Psoas muscle (tissue), 8 donors: ENCODE measurements around the gene RTKN. TPM values are rescaled to one million over a fixed set of nuclear protein-coding genes. Genes with fewer than 3 reads are reported as not detected.
"Not testable (repeated sequence)": the region's sequence is repeated elsewhere in the genome, so short reads cannot be mapped to it uniquely, and the experiment has no call there.

Experiments used
- ATAC-seq, 4 donors: fragments of 200-7000 bp; cut with Tn5 transposase; one replicate each; pipeline ENCODE4 v1.9.1; 2020; ENCODE audit warnings: moderate library complexity in 3 of 4, mild to moderate bottlenecking in 2 of 4
- DNase-seq, 2 donors: peaks; one replicate each; pipeline ENCODE4 v3.0.0-alpha.2; 2020
- H3K27ac ChIP-seq: fragments of 200-600 bp; one replicate; pipeline ENCODE4 v1.8.0; 2022
- H3K27me3 ChIP-seq, 3 donors: fragments of 200-600 bp in 1 of 3; one replicate each; pipeline versions ENCODE4 v1.6.1 to v1.8.0; 2013 to 2022; ENCODE audit warnings: low read length in 2 of 3, mild to moderate bottlenecking in 2 of 3, moderate library complexity in 1 of 3; ENCODE audit not compliant: insufficient read depth in 3 of 3
- H3K36me3 ChIP-seq, 2 donors: fragments of 200-600 bp in 1 of 2; one replicate each; pipeline versions ENCODE4 v1.6.1 to v1.8.0; 2013 to 2022; ENCODE audit warnings: low read depth in 1 of 2, mild to moderate bottlenecking in 1 of 2, moderate library complexity in 1 of 2; ENCODE audit not compliant: insufficient read depth in 1 of 2
- H3K4me1 ChIP-seq: fragments of 200-600 bp; one replicate; pipeline ENCODE4 v1.8.0; 2022
- H3K4me3 ChIP-seq: fragments of 200-600 bp; one replicate; pipeline ENCODE4 v1.8.0; 2022; ENCODE audit warnings: mild to moderate bottlenecking
- H3K9me3 ChIP-seq: fragments of 200-600 bp; one replicate; pipeline ENCODE4 v1.8.0; 2022
- WGBS, 3 donors: extraction: QIAGEN DNeasy Blood & Tissue Kit; methylation state at CpG; one replicate each; pipeline versions ENCODE4 v1.1.6 to v1.1.7; 2013; 5-methylcytosine and 5-hydroxymethylcytosine counted together
- intact Hi-C, 2 donors: fragments of 100-400 bp; cut with DNase I; formaldehyde crosslinking; loops; one replicate each; pipeline versions ENCODE4 v1.11.0 to v1.14.2; 2022
- polyA plus RNA-seq, 3 donors: library from polyadenylated mRNA; stranded (reverse); fragments of 200-250 nt; gene quantifications; one replicate each; pipeline ENCODE4 v1.2.3, GENCODE V29; 2013
- total RNA-seq, 4 donors: library from RNA; stranded (reverse); fragmentation: NEBNext Ultra II Directional in 2 of 4; extraction: Animal tissue kit (Norgen Biotek cat#: 25700) in 2 of 4; gene quantifications; one replicate each; pipeline versions ENCODE4 v1.2.1 to v1.2.4, GENCODE V29; 2021 to 2023
- TF ChIP-seq, protein P1 (sequence below): fragments of 200-600 bp; IDR thresholded peaks from one replicate; pipeline ENCODE4 v1.8.0; 2022; ENCODE audit warnings: antibody characterized with exemption
- donor health status: healthy with polysubstance abuse.
- donor health status: DM: no; HTN: no; CAD: no; lungs with moderate emphysema.
- donor health status: Bipolar disorder and iron deficiency.
- donor health status: healthy.
- donor health status: DM: yes; HTN: yes; CAD: no.
- donor health status: DM: no; HTN: no; CAD: no.
- donor health status: DM: no; HTN: no; CAD: no.
- donor health status: DM: yes; HTN: yes; CAD: no.

Gene RTKN
- total and polyA plus RNA-seq, 7 donors: 3.1 to 18.8 (median 7.8) TPM

DNA sequence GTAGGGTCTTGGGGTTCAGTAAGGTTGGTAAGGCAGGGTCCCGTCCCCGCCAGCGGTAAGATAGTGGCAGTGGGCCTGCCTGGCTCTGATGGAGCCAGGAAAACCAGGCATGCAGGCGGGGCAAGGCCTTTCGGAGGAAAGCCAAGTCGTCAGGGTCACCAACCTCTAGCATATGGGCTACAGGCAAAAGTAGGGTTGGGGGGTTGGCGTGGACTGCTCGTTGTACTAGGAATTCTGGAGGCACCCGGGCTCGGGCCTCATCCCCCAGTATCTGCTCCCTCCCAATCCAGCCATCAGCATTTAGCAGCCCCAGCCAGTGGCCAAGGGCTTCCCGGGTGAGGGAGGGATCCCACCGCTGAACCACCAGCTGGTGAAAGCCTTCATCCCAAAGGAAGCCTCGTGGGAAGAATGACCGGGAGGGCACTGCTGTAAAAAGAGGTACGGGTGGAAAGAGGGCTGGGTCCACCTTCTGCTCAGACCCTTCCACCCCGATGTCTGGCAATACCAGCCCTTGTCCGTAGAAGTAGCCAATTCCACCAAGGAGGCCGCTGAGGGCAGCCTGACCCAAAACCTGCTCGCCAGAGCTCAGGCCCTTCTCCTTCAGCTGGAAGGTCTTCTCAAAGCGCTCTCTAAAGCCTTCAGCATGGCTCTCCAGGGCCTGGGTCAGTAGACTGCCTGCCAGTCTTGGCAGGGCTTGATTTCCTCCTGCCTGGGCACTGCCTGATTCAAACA, 20.5 kb upstream of the RTKN start:
- Histone ChIP-seq H3K4me1 (peaks cover 23% of the 10 kb centered on the region), H3K36me3 (peaks cover 3 to 26% of the 10 kb centered on the region in 2 donors), H3K9me3 (no peaks in the 10 kb centered on the region), H3K27me3 (no peaks in the 10 kb centered on the region), H3K4me3 (no peak overlapping the region), H3K27ac (no peak overlapping the region)
- ATAC-seq (no peak), DNase-seq (no peak)
- TF ChIP-seq, protein P1, sequence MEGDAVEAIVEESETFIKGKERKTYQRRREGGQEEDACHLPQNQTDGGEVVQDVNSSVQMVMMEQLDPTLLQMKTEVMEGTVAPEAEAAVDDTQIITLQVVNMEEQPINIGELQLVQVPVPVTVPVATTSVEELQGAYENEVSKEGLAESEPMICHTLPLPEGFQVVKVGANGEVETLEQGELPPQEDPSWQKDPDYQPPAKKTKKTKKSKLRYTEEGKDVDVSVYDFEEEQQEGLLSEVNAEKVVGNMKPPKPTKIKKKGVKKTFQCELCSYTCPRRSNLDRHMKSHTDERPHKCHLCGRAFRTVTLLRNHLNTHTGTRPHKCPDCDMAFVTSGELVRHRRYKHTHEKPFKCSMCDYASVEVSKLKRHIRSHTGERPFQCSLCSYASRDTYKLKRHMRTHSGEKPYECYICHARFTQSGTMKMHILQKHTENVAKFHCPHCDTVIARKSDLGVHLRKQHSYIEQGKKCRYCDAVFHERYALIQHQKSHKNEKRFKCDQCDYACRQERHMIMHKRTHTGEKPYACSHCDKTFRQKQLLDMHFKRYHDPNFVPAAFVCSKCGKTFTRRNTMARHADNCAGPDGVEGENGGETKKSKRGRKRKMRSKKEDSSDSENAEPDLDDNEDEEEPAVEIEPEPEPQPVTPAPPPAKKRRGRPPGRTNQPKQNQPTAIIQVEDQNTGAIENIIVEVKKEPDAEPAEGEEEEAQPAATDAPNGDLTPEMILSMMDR: no peak
- 79 to 85% (median 81%) methylated on average over 20 of the region's 20 CpGs for WGBS, 3 donors
- intact Hi-C loops: loop anchor here in 1 of 2 donors (10.0 kb wide), 1 partner anchor 727 kb away; the partner anchor contains the start of gene TPRKB

DNA sequence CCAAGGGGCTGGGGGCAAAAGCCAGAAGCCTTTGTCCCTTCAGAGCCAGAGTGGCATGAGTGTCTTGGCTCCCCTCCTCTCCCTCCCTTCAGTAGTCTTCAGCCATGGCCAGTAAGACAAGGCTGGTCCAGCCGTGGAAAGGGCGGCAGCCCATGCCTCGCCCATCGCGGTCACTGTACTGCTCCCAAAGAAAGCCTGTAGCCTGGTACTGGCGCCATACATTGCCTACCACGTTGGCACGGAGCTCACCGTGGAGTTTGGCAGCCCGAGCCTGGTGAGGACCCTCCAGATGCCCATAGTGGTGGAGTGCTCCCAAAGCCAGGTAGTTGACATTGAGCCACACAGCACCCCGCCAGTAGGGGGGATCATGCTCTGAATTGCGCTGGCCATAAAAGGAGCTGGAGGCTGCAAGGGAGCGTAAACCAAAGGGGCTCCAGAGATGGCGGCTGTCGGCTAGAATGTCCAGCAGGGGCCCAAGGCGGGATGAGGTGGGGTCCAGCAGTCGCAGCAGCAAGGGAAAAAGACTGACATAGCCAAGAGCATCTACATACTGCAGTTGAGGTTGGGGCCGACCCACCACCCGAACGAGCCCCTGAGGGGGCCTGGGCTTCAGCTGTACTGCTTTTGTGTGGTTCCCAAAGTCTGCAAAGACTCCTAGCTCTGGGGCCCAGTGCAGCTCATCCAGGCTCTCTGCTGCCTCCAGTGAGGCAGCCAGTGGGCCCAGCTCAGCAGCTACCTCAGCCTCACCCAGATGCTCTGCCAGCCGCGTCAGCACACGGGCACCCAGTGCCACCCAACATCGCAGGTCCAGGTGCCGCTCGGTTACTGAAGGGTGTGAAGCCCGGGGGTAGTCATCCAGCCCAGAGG, 19.7 kb upstream of the RTKN start:
- H3K27me3 ChIP-seq: no peaks in the 10 kb centered on the region
- DNase-seq (no peak), ATAC-seq (no peak)
- no peak overlapping the region for H3K27ac ChIP-seq
- 81 to 87% (median 85%) methylated on average over 27 of the region's 27 CpGs for WGBS, 3 donors
- peaks cover 31% of the 10 kb centered on the region for H3K4me1 ChIP-seq
- TF ChIP-seq, protein P1: no peak
- H3K9me3 ChIP-seq: no peaks in the 10 kb centered on the region
- peaks cover 3 to 32% of the 10 kb centered on the region in 2 donors for H3K36me3 ChIP-seq
- H3K4me3 ChIP-seq: no peak overlapping the region
- intact Hi-C loops: loop anchor here in 1 of 2 donors (10.0 kb wide), 1 partner anchor 727 kb away; the partner anchor contains the start of gene TPRKB

DNA sequence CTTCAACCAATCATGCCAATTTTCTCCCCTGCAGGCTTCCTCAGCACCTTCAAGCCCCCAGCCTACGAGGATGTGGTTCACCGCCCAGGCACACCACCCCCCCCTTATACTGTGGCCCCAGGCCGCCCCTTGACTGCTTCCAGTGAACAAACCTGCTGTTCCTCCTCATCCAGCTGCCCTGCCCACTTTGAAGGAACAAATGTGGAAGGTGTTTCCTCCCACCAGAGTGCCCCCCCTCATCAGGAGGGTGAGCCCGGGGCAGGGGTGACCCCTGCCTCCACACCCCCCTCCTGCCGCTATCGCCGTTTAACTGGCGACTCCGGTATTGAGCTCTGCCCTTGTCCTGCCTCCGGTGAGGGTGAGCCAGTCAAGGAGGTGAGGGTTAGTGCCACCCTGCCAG, 18.4 kb upstream of the RTKN start:
- not testable (repeated sequence) for ATAC-seq, H3K4me3 ChIP-seq, H3K27me3 ChIP-seq, H3K9me3 ChIP-seq, H3K27ac ChIP-seq
- Histone ChIP-seq H3K36me3 (peaks cover 3 to 38% of the 10 kb centered on the region in 2 donors), H3K4me1 (peaks cover 35% of the 10 kb centered on the region)
- DNase-seq: peak in 1 of 2 donors; percentile 49
- intact Hi-C loops: loop anchor here in 1 of 2 donors (10.0 kb wide), 1 partner anchor 725 kb away; the partner anchor contains the start of gene TPRKB
- 74 to 78% (median 76%) methylated on average over 10 of the region's 10 CpGs for WGBS, 3 donors

DNA sequence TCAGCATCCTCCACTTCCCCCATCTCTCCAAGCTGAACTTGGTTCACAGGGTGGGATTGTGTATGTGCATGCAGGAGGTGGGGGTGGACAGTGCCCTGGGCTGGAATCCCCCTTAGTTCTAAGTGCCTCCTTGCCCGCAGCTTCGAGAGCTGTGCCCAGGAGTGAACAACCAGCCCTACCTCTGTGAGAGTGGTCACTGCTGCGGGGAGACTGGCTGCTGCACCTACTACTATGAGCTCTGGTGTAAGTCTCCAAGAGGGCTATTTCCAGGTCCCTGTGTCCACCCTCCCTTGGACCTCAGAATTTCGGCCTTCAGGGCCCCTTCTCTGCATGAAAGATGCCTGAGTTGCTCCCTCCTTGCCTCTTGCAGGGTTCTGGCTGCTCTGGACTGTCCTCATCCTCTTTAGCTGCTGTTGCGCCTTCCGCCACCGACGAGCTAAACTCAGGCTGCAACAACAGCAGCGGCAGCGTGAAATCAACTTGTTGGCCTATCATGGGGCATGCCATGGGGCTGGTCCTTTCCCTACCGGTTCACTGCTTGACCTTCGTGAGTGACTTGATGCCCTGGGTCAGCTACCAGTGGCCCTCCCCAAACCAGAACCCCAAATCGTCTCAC, 17.9 kb upstream of the RTKN start:
- DNase-seq: peak in 1 of 2 donors; percentile 40
- H3K27ac ChIP-seq, H3K27me3 ChIP-seq, H3K9me3 ChIP-seq, ATAC-seq: not testable (repeated sequence)
- H3K4me1 ChIP-seq: peaks cover 35% of the 10 kb centered on the region
- intact Hi-C loops: loop anchor here in 1 of 2 donors (10.0 kb wide), 1 partner anchor 725 kb away; the partner anchor contains the start of gene TPRKB
- H3K4me3 ChIP-seq: peak overlapping the region; percentile 86
- 62 to 73% (median 64%) methylated on average over 12 to 13 of the region's 13 CpGs for WGBS, 3 donors
- peaks cover 3 to 38% of the 10 kb centered on the region in 2 donors for H3K36me3 ChIP-seq

DNA sequence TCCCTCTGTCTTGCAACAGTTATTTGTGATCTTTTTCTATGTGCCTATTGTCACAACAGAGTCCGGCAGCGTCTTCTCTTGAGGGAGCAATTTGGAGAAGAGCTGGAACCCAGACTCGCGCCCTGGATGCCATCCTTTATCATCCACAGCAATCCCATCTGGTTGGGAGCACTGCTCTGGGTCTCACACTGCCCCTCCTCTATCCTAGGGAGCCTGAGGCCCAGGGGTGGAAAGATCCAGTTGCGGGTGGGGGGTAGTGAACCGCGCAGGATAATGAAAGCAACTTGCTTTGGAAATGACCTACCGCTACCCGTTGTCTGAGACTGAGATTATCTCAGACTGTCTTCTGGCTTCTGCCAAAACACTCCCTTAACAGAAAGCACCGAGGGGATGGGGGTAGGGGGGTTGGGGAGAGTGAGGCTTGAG, 17.2 kb upstream of the RTKN start:
- TF ChIP-seq, protein P1: no peak
- H3K4me3 ChIP-seq: peak overlapping the region; percentile 86
- DNase-seq (no peak), ATAC-seq (no peak)
- intact Hi-C loops: no loop called here
- peaks cover 29% of the 10 kb centered on the region for H3K4me1 ChIP-seq
- 1 to 3% (median 3%) methylated on average over 10 of the region's 10 CpGs for WGBS, 3 donors
- no peaks in the 10 kb centered on the region for H3K27me3 ChIP-seq
- H3K9me3 ChIP-seq: no peaks in the 10 kb centered on the region
- H3K36me3 ChIP-seq: peaks cover 3 to 38% of the 10 kb centered on the region in 2 donors
- peak overlapping the region; percentile 87 for H3K27ac ChIP-seq
